GM12878 (cell line): ENCODE measurements around the gene NAALADL2. TPM values are rescaled to one million over a fixed set of nuclear protein-coding genes. Genes with fewer than 3 reads are reported as not detected.

Experiments
- ATF7 ChIP-seq: fragments of 450-650 bp; IDR thresholded peaks from 2 replicates; pipeline ENCODE4 v1.6.1; 2016; ENCODE audit warnings: low read depth, mild to moderate bottlenecking
- BCL11A ChIP-seq: IDR thresholded peaks from 2 replicates; pipeline ENCODE4 v1.6.1; 2011; ENCODE audit warnings: low read depth, low read length
- DPF2 ChIP-seq: fragments of 450-650 bp; IDR thresholded peaks from 2 replicates; pipeline ENCODE4 v1.6.1; 2017; ENCODE audit warnings: mild to moderate bottlenecking
- ESRRA ChIP-seq: IDR thresholded peaks from 2 replicates; pipeline ENCODE4 v1.6.1; 2012; ENCODE audit warnings: mild to moderate bottlenecking, low read length, improper control_type of control experiment
- KLF5 ChIP-seq: fragments of 450-650 bp; IDR thresholded peaks from 2 replicates; pipeline ENCODE4 v1.6.1; 2014; ENCODE audit warnings: mild to moderate bottlenecking; ENCODE audit not compliant: partially characterized antibody
- MTA2 ChIP-seq: fragments of 450-650 bp; IDR thresholded peaks from 2 replicates; pipeline ENCODE4 v1.6.1; 2016; ENCODE audit warnings: low read depth, mild to moderate bottlenecking, moderate library complexity
- NFIC ChIP-seq: IDR thresholded peaks from 2 replicates; pipeline ENCODE4 v1.6.1; 2012; ENCODE audit warnings: low read depth, mild to moderate bottlenecking, inconsistent platforms, low read length, moderate library complexity
- NR2C1 ChIP-seq: fragments of 450-650 bp; IDR thresholded peaks from 2 replicates; pipeline ENCODE4 v1.6.1; 2017; ENCODE audit warnings: antibody characterized with exemption, mild to moderate bottlenecking, moderate library complexity
- PAX8 ChIP-seq: fragments of 450-650 bp; IDR thresholded peaks from 2 replicates; pipeline ENCODE4 v1.6.1; 2017; ENCODE audit warnings: mild to moderate bottlenecking, moderate library complexity
- POLR2AphosphoS5 ChIP-seq: IDR thresholded peaks from 2 replicates; pipeline ENCODE4 v1.6.1; 2011; ENCODE audit warnings: mild to moderate bottlenecking, low read length, inconsistent platforms
- RUNX3 ChIP-seq: IDR thresholded peaks from 2 replicates; pipeline ENCODE4 v1.6.1; 2012; ENCODE audit warnings: low read length, inconsistent platforms
- SIX5 ChIP-seq: IDR thresholded peaks from 2 replicates; pipeline ENCODE4 v1.6.1; 2011; ENCODE audit warnings: mild to moderate bottlenecking, low read depth, low read length, moderate library complexity; ENCODE audit not compliant: severe bottlenecking
- SMAD5 ChIP-seq: IDR thresholded peaks from 2 replicates; pipeline ENCODE4 v1.6.1; 2016; ENCODE audit warnings: antibody characterized with exemption, low read depth
- STAT3 ChIP-seq: IDR thresholded peaks from 2 replicates; pipeline ENCODE4 v1.6.1; 2011; ENCODE audit warnings: low read depth, low read length, improper control_type of control experiment
- TCF3 ChIP-seq: IDR thresholded peaks from 2 replicates; pipeline ENCODE4 v1.6.1; 2012; ENCODE audit warnings: low read depth, mild to moderate bottlenecking, low read length, borderline replicate concordance; ENCODE audit not compliant: insufficient read depth
- TCF7 ChIP-seq: IDR thresholded peaks from 2 replicates; pipeline ENCODE4 v1.6.1; 2014; ENCODE audit warnings: antibody characterized with exemption, borderline replicate concordance
- ZBED1 ChIP-seq: IDR thresholded peaks from 2 replicates; pipeline ENCODE4 v1.6.1; 2016; ENCODE audit warnings: borderline replicate concordance
- ZSCAN29 ChIP-seq: fragments of 450-650 bp; IDR thresholded peaks from 2 replicates; pipeline ENCODE4 v1.6.1; 2017; ENCODE audit warnings: mild to moderate bottlenecking, moderate library complexity
- polyA plus RNA-seq, 11 experiments: library from polyadenylated mRNA; depleted of rRNA in 4 of 11; unstranded in 6 of 11; stranded (reverse) in 5 of 11; fragments of >200 nt; fragmentation: Nextera tagmentation in 4 of 11; fragmentation: Illumina TruSeq in 1 of 11; extraction: Ambion mirVana in 4 of 11; extraction: Trizol in 1 of 11; gene quantifications; 1 replicate in 1 of 11; 2 replicates in 10 of 11; pipeline versions ENCODE4 v1.2.1 to v1.2.3, GENCODE V29; 2011 to 2016; ENCODE audit warnings: inconsistent platforms in 2 of 11, missing spikeins in 2 of 11, low read depth in 1 of 11
- total RNA-seq, 4 experiments: library from RNA; depleted of rRNA in 3 of 4; stranded (reverse); fragments of >200 nt in 3 of 4; fragmentation: Illumina TruSeq in 1 of 4; extraction: Trizol in 1 of 4; gene quantifications; 2 replicates each; pipeline versions ENCODE4 v1.2.1 to v1.2.3, GENCODE V29; 2013 to 2021
- TF ChIP-seq, protein P1 (sequence below), 3 experiments: IDR thresholded peaks in 2 of 3; conservative IDR thresholded peaks in 1 of 3; 2 replicates each; pipeline ENCODE4 v1.5.1; 2011; ENCODE audit warnings: low read depth in 3 of 3, low read length in 3 of 3, mild to moderate bottlenecking in 3 of 3, control low read depth in 2 of 3, moderate library complexity in 2 of 3, inconsistent platforms in 1 of 3, mixed read lengths in 1 of 3; ENCODE audit not compliant: control insufficient read depth in 2 of 3, insufficient read depth in 1 of 3; ENCODE audit errors: extremely low read depth in 1 of 3
- TF ChIP-seq, protein P2 (sequence below): IDR thresholded peaks from 2 replicates; pipeline ENCODE4 v1.6.1; 2012; ENCODE audit warnings: low read depth, low read length, improper control_type of control experiment
- TF ChIP-seq, protein P3 (sequence below): IDR thresholded peaks from 2 replicates; pipeline ENCODE4 v1.6.1; 2011; ENCODE audit warnings: low read depth, mild to moderate bottlenecking, low read length, moderate library complexity, borderline replicate concordance; ENCODE audit errors: extremely low read depth
- TF ChIP-seq, protein P4 (sequence below): IDR thresholded peaks from 2 replicates; pipeline ENCODE4 v1.6.1; 2012; ENCODE audit warnings: low read length, inconsistent platforms
- TF ChIP-seq, protein P5 (sequence below): fragments of 450-650 bp; IDR thresholded peaks from 2 replicates; pipeline ENCODE4 v1.6.1; 2017; ENCODE audit warnings: mild to moderate bottlenecking, low read depth, inconsistent platforms; ENCODE audit not compliant: poor library complexity, severe bottlenecking

Gene NAALADL2
- total and polyA plus RNA-seq, 10 of the 15 experiments (the other 5 are each of a cell fraction or from before 2014, with no cell fraction given), result 0.06 to 10.8 (median 0.46) TPM

DNA sequence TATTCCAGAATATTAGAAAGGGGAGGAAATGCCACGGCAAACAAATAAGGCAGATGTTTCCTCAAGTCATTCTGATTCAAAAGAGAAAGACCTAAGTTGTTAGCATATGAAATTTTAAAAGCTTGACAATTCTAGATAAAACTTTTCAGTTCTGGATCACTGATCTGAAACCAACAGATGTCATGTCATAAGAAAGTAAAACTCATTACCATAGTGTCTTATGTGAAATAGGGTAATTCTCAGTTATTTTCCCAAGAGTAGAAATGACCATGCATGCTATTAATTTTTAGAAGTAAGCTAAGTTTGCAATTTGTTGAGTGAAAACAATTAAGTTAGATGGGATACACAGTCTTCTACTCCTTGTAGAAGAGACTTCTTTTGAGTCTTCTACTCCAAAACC lies 630.3 kb downstream of the NAALADL2 start (continued):
- TF ChIP-seq, protein P1, sequence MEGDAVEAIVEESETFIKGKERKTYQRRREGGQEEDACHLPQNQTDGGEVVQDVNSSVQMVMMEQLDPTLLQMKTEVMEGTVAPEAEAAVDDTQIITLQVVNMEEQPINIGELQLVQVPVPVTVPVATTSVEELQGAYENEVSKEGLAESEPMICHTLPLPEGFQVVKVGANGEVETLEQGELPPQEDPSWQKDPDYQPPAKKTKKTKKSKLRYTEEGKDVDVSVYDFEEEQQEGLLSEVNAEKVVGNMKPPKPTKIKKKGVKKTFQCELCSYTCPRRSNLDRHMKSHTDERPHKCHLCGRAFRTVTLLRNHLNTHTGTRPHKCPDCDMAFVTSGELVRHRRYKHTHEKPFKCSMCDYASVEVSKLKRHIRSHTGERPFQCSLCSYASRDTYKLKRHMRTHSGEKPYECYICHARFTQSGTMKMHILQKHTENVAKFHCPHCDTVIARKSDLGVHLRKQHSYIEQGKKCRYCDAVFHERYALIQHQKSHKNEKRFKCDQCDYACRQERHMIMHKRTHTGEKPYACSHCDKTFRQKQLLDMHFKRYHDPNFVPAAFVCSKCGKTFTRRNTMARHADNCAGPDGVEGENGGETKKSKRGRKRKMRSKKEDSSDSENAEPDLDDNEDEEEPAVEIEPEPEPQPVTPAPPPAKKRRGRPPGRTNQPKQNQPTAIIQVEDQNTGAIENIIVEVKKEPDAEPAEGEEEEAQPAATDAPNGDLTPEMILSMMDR (IDR thresholded peaks at IDR 0.05 in 2 of 3, conservative IDR thresholded peaks at IDR 0.05 in 1 of 3; ENCODE audit: control insufficient read depth in 2 of 3, extremely low read depth in 1 of 3, insufficient read depth in 1 of 3, low read depth in 3 of 3, low read length in 3 of 3), result no peak
- TF ChIP-seq ESRRA (no peak), TCF7 (no peak), TCF3 (no peak), KLF5 (no peak), PAX8 (no peak; the same call in 1 of the 2 replicates), SMAD5 (no peak), DPF2 (no peak), NR2C1 (no peak), STAT3 (no peak), POLR2AphosphoS5 (no peak), ZBED1 (0 out of 2 replicates have a peak, but pooled peaks have one; percentile 20), MTA2 (peak; percentile 69; the same call in 1 of the 2 replicates), NFIC (peak; percentile 88), RUNX3 (peak; percentile 38; the same call in 1 of the 2 replicates), SIX5 (no peak), ZSCAN29 (no peak), BCL11A (no peak), ATF7 (peak; percentile 76; the same call in 1 of the 2 replicates)
- TF ChIP-seq, protein P2, sequence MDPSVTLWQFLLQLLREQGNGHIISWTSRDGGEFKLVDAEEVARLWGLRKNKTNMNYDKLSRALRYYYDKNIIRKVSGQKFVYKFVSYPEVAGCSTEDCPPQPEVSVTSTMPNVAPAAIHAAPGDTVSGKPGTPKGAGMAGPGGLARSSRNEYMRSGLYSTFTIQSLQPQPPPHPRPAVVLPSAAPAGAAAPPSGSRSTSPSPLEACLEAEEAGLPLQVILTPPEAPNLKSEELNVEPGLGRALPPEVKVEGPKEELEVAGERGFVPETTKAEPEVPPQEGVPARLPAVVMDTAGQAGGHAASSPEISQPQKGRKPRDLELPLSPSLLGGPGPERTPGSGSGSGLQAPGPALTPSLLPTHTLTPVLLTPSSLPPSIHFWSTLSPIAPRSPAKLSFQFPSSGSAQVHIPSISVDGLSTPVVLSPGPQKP, result no peak
- TF ChIP-seq, protein P3, sequence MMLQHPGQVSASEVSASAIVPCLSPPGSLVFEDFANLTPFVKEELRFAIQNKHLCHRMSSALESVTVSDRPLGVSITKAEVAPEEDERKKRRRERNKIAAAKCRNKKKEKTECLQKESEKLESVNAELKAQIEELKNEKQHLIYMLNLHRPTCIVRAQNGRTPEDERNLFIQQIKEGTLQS, result no peak
- TF ChIP-seq, protein P4, sequence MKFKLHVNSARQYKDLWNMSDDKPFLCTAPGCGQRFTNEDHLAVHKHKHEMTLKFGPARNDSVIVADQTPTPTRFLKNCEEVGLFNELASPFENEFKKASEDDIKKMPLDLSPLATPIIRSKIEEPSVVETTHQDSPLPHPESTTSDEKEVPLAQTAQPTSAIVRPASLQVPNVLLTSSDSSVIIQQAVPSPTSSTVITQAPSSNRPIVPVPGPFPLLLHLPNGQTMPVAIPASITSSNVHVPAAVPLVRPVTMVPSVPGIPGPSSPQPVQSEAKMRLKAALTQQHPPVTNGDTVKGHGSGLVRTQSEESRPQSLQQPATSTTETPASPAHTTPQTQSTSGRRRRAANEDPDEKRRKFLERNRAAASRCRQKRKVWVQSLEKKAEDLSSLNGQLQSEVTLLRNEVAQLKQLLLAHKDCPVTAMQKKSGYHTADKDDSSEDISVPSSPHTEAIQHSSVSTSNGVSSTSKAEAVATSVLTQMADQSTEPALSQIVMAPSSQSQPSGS, result peak; percentile 66; the same call in 1 of the 2 replicates
- TF ChIP-seq, protein P5, sequence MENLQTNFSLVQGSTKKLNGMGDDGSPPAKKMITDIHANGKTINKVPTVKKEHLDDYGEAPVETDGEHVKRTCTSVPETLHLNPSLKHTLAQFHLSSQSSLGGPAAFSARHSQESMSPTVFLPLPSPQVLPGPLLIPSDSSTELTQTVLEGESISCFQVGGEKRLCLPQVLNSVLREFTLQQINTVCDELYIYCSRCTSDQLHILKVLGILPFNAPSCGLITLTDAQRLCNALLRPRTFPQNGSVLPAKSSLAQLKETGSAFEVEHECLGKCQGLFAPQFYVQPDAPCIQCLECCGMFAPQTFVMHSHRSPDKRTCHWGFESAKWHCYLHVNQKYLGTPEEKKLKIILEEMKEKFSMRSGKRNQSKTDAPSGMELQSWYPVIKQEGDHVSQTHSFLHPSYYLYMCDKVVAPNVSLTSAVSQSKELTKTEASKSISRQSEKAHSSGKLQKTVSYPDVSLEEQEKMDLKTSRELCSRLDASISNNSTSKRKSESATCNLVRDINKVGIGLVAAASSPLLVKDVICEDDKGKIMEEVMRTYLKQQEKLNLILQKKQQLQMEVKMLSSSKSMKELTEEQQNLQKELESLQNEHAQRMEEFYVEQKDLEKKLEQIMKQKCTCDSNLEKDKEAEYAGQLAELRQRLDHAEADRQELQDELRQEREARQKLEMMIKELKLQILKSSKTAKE, result no peak
